HuH-7 (cell line): ENCODE results near the gene TNRC6A.
"Not testable (repeated sequence)": the region's sequence is repeated elsewhere in the genome, so short reads cannot be mapped to it uniquely, and the experiment has no call there.

Experiments
- DNase-seq: peaks from one replicate; pipeline ENCODE4 v3.0.0; 2011; ENCODE audit warnings: low spot score

Gene TNRC6A

DNA sequence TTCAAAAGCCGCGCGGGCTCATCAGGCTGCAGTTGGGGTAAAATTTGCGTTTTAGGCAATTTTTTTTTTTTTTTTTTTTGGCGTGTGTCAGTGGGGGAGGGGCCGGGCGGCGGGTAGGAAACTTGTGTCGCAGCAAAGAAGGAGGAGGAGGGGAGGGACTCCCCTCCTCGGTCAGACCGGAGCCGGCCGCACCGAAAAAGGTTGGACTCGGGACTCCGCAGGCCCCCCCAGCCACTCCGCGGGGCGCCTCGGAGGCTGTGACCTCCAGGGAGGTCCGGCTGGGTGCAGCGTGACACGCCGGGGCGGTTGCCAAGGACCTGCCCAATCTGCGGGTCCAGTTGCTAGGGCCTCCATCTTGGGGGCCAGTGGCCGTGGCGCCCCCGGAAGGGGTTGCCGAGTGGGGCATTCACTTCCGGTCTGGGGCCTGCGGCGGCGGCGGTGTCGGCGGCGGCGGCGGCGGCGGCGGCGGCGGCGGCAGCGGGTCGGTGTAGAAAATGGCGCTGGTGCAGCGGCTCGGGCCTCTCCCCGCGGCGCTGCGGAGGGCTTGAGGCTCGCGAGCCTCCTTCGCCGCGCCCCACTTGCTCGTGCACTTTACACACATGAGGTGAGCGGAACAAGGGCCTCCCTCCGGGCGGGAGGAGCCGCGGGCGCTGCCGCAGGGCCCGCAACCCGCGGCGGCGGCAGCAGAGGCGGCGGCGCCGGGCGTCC lies at the start of gene TNRC6A:
TNRC6A (plus strand) TSS at position 409 of the 708 bp plus-strand sequence; CDS start at position 600, 191 bp downstream.
- peak; percentile 90 for DNase-seq

GRCh38 chr16:24681793-24682192 lies 47.7 kb upstream of the TNRC6A start:
- DNase-seq, result no peak

GRCh38 chr16:24683250-24683649 lies 46.2 kb upstream of the TNRC6A start:
- no peak for DNase-seq

DNA sequence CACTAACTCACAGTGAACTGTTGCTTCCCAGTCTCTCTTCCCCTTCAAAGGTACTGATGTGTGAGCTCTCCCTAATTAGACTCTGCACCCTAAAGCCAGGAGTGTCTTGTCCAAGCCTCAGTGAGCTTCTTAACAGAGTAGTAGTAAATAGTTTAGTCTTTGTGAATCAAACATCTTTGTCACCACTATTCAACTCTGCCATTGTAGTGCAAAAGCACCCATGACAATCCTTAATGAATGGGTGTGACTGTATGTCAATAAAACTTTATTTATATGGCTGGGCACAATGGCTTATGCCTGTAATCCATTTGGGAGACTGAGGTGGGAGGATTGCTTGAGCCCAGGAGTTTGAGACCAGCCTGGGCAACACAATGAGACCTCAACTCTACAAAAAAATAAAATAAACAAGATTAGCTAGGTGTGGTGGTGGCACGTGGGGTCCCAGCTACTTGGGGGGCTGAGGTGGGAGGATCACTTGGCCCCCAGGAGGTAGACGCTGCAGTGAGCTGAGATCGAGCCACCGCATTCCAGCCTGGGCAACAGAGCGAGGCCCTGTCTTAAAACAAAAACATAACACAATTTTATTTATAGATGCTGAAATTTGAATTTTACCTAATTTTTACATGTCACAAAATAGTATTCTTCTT lies 45.5 kb upstream of the TNRC6A start:
- DNase-seq, result no peak

DNA sequence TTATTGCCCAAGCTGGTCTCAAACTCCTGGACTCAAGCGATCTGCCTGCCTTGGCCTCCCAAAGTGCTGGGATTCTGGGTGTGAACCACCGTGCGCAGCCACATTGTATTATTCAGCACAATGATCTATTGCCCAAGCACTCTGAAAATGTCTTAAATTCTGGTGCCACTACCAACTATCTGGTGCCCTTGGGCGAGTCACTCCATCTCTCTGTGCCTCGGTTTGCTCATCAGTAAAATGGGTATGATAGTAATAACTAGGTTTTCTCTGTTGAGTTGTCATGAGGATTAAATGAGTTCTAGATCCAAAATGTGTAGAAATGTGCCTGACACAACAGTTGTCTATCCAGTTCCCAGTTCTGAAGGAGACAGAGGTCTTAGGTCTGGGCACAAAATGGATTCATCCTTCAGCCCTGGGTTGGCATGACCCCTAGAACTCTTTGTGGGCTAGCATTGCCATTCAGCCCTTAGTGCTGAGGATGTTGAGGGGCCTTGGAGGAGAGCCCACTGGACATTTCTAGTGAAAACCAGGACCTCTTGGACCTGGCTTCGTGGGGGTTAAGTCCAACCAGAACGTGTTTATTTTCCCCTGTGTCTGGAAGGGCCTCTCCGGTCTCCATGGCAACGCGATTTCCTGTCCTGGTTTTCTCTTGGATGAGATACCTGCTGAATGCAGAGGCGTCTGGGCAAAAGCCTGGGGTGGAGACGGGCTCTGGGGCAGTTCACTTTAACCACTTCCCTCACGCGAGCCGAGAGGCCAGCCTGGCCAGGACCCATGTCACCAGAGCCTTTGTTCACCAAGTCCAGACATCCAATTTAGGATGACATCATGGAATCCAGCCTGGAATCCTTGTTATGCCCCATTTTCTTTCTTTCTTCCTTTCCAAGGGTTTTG lies 43.7 kb upstream of the TNRC6A start:
- peak; percentile 31 for DNase-seq

- no peak for DNase-seq
Observed at GRCh38 chr16:24686678-24687077, 42.8 kb upstream of the TNRC6A start.

GRCh38 chr16:24688359-24688758 lies 41.1 kb upstream of the TNRC6A start:
- DNase-seq, result no peak

GRCh38 chr16:24689128-24689527 lies 40.3 kb upstream of the TNRC6A start:
- peak; percentile 34 for DNase-seq

- DNase-seq, result no peak
Observed at GRCh38 chr16:24692854-24693253, 36.6 kb upstream of the TNRC6A start.

- DNase-seq, result no peak
Observed at GRCh38 chr16:24694931-24695330, 34.5 kb upstream of the TNRC6A start.

GRCh38 chr16:24696699-24697098 lies 32.8 kb upstream of the TNRC6A start:
- DNase-seq, result no peak

- no peak for DNase-seq
Observed at GRCh38 chr16:24698308-24698707, 31.1 kb upstream of the TNRC6A start.

- DNase-seq, result no peak
Observed at GRCh38 chr16:24699151-24699723, 30.2 kb upstream of the TNRC6A start.

- DNase-seq, result no peak
Observed at GRCh38 chr16:24700549-24701392, 28.7 kb upstream of the TNRC6A start.

GRCh38 chr16:24701521-24701951 lies 27.9 kb upstream of the TNRC6A start:
- DNase-seq, result no peak

DNA sequence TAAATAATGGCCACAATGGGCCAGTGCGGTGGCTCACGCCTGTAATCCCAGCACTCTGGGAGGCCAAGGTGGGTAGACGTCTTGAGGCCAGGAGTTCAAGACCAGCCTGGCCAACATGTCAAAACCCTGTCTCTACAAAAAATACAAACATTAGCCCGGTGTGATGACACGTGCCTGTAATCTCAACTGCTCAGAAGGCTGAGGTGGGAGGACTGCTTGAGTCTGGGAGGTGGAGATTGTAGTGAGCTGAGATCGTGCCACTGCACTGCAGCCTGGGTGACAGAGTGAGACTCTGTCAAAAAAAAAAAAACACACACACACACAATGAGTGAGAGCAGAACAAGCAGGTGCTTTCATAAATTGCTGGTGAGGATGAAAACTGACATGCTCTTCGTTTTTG lies 21.7 kb upstream of the TNRC6A start:
- not testable (repeated sequence) for DNase-seq

GRCh38 chr16:24713379-24713778 lies 16.1 kb upstream of the TNRC6A start:
- DNase-seq, result no peak

DNA sequence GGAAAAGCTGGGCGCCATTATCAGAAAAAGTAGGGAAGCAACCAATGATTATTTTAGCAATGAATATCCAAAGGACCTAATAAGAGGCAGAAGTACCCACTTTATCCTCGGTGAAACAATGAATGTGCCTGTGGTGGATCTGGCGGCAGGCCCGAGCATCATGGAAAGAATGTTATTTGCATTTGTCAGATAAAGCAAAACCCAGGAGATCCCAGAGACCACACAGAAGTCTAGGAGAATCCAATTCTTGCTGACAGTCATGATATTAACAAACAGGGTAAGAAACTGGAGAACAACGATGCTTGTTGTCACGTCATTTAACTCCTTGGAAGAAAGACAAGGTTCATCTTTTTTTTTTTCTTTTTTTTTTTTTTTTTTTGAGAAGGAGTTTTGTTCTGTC lies 12.0 kb upstream of the TNRC6A start:
- no peak for DNase-seq

GRCh38 chr16:24718967-24719521 lies 10.4 kb upstream of the TNRC6A start:
- no peak for DNase-seq

GRCh38 chr16:24721830-24722238 lies 7.6 kb upstream of the TNRC6A start:
- no peak for DNase-seq

DNA sequence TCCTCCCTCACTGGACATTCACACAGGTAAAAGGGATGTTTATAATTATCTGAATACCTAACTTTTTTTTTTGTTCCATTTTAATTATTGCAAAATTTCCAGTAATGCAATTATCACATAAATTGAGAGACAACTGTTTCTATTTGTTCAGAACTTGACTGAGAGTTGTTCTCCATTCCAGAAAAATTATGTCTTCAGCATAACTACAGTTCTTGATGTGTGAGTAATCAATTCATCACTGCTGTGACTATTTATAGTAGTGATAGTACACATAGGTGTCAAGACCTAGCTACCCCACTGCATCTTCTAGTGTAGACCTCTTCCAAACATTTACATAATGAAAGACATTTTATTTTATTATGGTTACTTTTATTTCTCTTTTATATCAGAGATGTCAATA lies 5.8 kb upstream of the TNRC6A start:
- DNase-seq, result no peak
